Embryonic facial prominence (tissue), 1 donor: Measurements from ENCODE around the gene OR2H2.

Experiments
- DNase-seq: peaks from one replicate; pipeline ENCODE4 v3.0.0-alpha.2; 2016; ENCODE audit errors: extremely low spot score

OR2H2 gene

GRCh38 chr6:29584821-29585220, at the start of gene OR2H2:
Gene OR2H2, plus strand, starts transcription at chr6:29585121. Its CDS starts 2,824 bp downstream, at chr6:29587945.
- DNase-seq: no peak

DNA sequence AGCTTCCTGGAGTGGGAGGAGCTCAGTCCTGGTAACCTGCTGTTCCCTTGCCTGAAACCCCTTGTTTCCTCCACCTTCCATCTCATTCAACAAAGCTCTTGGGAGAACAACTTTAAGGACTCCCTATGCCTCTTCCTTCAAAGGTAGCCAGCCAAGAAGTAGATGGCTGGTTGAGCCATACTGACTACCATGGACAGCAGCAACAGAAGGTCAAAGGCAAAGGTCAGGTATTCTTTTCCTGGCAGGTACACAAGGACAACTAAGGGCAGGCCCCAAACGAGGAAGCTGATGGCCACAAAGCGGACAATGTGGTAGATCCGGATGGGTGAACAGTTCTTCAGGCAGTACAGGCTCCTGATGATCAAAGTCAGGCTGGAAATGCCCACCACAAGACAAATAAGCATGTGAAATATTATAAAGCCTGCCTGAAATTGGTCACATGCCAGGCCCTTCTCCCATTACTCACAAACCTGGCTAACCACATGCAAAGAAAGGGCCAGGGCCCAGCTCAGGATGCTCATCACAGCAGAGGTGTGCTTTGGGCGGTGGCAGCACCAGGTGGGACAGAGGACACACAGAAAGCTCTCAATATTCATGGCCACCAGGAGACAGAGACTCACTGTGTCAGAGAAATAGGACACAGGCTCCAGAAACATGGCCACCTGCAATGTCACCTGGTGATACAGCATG, 47.1 kb upstream of the OR2H2 start:
- DNase-seq: no peak

DNA sequence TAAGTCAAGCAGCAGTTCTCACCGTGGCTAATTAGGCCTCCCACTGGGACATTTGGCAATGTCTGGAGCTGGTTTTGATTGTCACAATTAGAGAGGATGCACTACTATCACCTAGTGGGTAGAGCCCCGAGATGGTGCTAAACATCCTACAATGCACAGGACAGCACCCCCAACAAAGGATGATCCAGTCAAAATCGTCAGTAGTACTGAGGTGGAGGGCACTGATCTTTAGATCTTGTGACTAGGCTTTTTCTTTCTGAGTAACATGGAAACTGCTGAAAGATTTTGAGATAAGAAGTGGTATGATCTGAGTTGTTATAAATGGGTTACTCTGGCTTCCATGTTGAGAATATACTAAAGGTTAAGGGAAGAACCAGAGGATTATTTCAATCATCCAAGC, 37.3 kb upstream of the OR2H2 start:
- no peak for DNase-seq

DNA sequence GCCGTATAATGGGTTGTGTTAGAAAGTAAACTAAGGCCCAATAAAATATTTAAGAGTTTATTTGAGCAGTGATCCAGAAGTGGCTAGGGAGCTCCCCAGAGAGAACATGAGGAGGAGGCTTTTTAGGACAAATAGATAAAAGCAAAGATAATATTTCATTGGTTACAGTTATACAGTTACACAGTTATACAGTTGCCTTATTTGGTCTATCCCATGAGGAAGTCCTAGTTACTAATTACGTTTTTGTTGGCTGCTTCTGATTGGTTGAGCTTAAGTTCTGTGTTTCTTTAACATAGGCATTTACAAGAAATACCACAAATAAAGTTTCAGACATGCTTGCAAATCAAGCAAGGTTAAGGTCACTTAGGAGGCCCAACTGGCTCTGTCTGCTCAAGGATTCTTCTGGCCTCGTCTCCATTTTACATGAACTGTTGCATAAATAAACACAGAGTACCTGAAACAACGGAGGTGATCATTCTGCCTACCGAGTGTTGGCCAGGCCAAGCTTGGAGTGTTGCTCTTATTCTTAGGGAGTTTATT, 32.3 kb upstream of the OR2H2 start:
- DNase-seq: peak; percentile 8

DNA sequence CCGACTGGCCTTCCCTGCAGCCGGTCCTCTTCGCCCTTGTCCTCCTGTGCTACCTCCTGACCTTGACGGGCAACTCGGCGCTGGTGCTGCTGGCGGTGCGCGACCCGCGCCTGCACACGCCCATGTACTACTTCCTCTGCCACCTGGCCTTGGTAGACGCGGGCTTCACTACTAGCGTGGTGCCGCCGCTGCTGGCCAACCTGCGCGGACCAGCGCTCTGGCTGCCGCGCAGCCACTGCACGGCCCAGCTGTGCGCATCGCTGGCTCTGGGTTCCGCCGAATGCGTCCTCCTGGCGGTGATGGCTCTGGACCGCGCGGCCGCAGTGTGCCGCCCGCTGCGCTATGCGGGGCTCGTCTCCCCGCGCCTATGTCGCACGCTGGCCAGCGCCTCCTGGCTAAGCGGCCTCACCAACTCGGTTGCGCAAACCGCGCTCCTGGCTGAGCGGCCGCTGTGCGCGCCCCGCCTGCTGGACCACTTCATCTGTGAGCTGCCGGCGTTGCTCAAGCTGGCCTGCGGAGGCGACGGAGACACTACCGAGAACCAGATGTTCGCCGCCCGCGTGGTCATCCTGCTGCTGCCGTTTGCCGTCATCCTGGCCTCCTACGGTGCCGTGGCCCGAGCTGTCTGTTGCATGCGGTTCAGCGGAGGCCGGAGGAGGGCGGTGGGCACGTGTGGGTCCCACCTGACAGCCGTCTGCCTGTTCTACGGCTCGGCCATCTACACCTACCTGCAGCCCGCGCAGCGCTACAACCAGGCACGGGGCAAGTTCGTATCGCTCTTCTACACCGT, 31.5 kb upstream of the OR2H2 start:
- no peak for DNase-seq

GRCh38 chr6:29554764-29555163, 30.2 kb upstream of the OR2H2 start:
- DNase-seq: no peak

DNA sequence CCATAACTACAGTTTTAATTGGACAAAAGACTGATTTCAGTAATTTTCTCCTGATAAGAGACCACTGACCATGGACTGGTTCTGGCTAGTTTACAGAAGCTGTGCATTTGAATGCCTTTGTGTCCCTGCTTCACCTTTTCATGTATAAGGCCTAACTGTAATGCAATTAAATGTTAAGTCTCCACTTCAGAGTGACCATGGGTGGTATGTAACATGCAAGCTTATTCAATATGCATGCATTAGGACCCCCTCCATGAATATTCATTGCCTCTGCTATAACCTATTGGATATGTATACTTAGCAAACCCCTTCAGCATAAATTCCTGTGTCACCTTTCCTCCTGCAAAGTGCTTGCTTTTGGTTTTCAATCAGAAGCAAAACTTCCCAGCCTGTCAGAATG, 27.6 kb upstream of the OR2H2 start:
- no peak for DNase-seq

DNA sequence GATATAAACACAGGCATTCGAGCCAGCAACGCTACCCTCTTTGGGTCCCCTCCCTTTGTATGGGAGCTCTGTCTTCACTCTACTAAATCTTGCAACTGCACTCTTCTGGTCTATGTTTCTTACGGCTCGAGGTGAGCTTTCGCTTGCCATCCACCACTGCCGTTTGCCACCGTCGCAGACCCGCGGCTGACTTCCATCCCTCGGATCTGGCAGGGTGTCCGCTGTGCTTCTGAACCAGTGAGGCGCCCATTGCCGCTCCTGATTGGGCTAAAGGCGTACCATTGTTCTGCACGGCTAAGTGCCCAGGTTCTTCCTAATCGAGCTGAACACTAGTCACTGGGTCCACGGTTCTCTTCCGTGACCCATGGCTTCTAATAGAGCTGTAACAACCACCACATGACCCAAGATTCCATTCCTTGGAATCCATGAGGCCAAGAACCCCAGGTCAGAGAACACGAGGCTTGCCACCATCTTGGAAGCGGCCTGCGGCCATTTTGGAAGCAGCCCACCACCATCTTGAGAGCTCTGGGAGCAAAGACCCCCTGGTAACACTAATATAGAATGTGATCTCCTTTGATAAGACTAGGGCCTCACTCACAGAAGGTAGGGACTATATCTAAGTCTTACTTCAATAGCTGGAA, 26.4 kb upstream of the OR2H2 start:
- DNase-seq: no peak

- DNase-seq: no peak
Observed at GRCh38 chr6:29559524-29560287, 25.2 kb upstream of the OR2H2 start, which contains the start of gene UBD. Gene UBD, minus strand, starts transcription at chr6:29559732. Its CDS starts 31 bp downstream, at chr6:29559701.

- DNase-seq: no peak
Observed at GRCh38 chr6:29561091-29561490, 23.8 kb upstream of the OR2H2 start.

DNA sequence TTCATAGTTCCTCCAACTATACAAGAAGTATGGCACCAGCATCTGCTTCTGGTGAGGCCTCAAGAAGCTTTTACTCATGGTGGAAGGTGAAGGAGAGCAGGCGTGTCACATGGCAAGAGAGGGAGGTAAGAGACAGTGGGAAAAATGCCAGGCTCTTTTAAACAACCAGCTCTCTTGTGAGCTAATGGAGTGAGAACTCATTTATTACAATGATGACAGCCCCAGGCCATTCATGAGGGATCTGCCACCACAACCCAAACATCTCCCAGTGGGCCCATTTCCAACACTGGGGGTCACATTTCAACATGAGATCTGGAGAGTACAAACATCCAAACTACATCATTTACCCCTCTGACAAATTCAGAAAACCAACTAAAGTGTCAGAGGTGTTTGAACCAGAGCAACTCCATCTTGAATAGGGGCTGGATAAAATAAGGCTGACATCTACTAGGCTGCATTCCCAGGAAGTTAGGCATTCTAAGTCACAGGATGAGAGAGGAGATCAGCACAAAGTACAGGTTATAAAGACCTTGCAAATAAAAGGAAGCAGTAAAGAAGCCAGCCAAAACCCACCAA, 23.2 kb upstream of the OR2H2 start:
- DNase-seq: no peak

DNA sequence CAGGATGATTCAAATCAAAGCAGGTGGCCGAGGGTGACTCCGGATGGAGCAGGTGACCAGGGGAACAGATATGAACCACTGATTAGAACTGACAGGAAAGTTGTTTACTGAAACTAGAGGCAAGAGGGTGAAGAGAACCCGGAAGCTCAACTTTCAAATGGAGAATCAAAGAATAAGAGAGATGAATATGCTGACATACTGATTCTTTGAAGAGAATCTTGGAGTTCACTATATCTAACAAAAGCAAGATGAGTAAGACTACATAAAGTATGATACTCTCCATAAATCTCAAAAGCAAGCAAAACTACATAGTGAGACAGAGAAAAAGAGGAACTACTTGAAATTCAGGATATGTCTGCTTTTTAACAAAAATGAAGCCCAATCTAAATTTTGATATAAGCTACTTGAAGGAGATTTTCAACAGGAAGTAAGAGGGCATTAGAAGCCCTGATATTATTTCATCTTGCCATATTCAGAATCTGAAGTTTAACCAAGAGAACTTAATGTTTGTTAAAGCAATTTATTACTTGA, 21.4 kb upstream of the OR2H2 start:
- no peak for DNase-seq

DNA sequence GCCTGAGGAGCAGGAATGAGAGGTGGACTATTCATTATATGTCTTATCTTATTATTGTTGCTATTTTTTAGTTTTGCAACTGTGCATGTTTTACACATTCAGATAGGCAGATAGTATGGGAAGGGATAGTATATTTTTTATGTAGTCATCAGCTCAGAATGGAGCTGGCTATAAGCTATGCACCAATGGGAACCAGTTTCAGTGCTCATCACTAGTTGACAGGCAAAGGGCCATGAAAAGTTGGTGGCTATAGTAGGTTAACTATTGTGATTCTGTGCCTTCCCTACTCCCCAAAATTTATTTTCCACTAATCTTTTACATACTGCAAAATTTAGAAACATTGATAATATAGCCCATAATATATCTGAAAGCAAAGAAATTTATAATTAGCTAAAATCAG, 20.0 kb upstream of the OR2H2 start:
- DNase-seq: no peak

GRCh38 chr6:29566856-29567255, 18.1 kb upstream of the OR2H2 start:
- DNase-seq: no peak

DNA sequence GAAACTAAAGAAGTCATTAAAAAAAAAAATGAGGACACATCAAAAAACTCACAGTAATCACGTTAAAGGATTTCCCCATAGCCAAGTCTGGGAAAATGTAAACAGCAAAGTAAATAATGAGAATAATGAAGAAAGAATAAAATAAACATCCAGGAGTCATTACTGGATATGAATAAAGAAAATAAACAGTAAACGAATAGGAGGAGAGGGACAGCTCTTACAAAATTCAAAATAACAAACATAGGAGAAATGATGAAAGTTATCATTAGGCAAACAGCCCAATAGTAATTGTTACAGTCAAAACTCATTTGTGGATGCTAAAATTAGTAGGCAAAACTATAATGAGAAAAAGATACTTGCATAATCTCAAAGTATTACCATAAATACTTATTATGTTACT, 17.4 kb upstream of the OR2H2 start:
- DNase-seq: no peak

GRCh38 chr6:29567991-29568390, 16.9 kb upstream of the OR2H2 start:
- no peak for DNase-seq

DNA sequence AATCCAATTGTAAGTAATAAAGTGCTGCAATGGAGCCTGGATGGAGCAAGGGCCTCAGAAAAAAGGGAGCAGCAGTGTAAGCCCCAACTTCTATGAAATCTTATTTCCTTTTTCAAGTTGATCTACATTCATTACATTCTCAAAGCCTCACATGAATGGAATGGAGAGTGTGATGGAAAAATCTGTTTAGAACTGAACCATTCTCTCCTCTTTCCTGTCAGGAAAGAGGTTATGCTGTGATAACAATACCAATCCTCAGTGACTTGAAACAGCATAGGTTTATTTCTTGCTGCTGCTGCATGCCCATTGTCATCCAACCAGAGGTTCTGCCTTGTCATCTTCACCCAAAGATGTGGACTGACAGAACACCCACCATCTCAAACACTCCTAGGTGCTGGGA, 8.9 kb upstream of the OR2H2 start:
- DNase-seq: no peak

DNA sequence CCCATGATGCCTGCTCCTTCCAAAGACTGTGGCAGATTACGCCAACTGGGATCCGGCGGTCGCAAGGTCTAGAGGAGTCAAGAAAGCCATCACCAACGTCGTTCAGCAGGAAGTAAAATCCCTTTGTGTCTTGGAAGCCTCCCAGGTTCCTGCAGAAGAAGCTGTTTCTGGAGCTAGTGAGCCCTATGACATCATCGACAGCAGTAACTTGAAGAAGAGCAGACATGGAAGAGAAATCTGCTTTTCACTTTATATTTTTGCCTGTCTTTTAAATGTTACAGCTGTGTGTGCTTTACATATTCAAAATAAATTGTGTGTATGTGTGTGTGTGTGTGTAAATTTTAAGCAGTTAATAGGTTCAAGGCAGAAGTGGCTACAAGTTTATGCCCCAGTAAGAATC, 7.4 kb upstream of the OR2H2 start:
- DNase-seq: no peak

DNA sequence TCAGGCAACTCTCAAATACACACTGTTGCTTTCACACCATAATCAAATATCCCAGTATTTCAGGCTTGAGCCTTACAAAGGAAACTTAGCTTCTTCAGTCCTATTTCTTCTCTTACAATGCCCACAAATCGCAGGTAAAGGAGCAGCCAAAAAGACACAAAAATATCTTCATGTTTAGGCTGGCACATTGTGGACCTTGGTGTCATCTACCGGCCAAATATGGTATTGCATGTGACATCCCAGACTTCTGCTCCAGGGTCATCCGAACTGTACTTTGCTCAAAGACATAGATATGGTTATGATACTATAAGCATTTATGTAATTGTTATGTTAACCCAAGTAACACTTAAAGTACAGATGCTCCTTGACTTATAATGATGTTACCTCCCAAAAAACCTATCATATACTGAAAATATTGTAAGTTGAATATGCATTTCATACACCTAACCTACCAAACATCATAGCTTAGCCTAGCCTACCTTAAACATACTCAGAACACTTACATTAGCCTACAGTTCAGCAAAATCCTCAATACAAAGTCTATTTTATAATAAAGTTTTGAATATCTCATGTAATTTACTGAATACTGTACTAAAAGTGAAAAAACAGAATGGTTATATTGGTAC, 4.6 kb downstream of the OR2H2 start:
- DNase-seq: no peak

DNA sequence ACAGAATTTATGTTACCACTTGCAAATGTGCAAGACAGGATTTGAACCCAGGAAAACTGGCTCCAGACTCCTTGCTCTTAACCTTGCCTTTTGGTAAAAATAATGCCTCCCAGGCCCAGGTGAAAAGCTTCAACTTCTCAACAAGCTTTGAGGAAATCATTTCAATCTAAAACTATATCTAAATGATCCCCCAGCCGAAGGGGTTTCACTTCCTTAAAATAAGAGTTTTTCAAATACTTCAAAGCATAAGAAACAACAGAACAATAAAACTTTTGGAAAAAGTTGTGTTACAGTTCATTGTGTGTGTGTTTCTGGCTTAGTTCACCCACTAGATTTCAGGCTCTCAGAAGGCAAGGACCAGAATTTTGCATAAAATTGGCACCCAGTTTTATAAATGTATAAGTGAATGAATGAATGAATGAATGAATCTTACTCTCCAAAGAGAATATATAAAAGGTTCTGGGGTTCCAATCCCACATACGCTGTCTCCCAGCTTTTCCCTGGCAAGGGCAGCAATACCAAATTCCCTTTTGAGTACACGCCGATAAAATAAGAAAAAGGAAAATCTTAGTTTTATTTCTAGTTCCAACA, 5.4 kb downstream of the OR2H2 start:
- DNase-seq: no peak
